NCI-H1694 treated with DMSO at 0.1 percent for 48 hours (cell line): Measurements from ENCODE around the gene TMEM271.
"Not testable (repeated sequence)": the region's sequence is repeated elsewhere in the genome, so short reads cannot be mapped to it uniquely, and the experiment has no call there.

Source experiments
- DNase-seq: peaks from one replicate; lab custom pipeline; 2025; lab: John Stamatoyannopoulos, UW

Gene TMEM271

GRCh38 chr4:561426-561825 lies 14.7 kb downstream of the TMEM271 start:
- DNase-seq, result no peak

- no peak for DNase-seq
Measured at GRCh38 chr4:560731-561291, 15.3 kb downstream of the TMEM271 start.

GRCh38 chr4:560061-560460 lies 16.0 kb downstream of the TMEM271 start:
- no peak for DNase-seq

GRCh38 chr4:555566-556275 lies 20.4 kb downstream of the TMEM271 start:
- no peak for DNase-seq

- DNase-seq, result not testable (repeated sequence)
Measured at GRCh38 chr4:554793-555320, 21.2 kb downstream of the TMEM271 start.

- no peak for DNase-seq
Measured at GRCh38 chr4:552019-552418, 24.1 kb downstream of the TMEM271 start.

GRCh38 chr4:550268-550667 lies 25.8 kb downstream of the TMEM271 start:
- DNase-seq, result not testable (repeated sequence)

GRCh38 chr4:548976-549375 lies 27.1 kb downstream of the TMEM271 start:
- DNase-seq, result no peak

- DNase-seq, result no peak
Measured at GRCh38 chr4:545612-546011, 30.5 kb downstream of the TMEM271 start.

GRCh38 chr4:544386-545105 lies 31.5 kb downstream of the TMEM271 start:
- no peak for DNase-seq

GRCh38 chr4:541271-541670 lies 34.8 kb downstream of the TMEM271 start:
- DNase-seq, result no peak

GRCh38 chr4:538542-539142 lies 37.5 kb downstream of the TMEM271 start:
- DNase-seq, result no peak

- DNase-seq, result no peak
Measured at GRCh38 chr4:537436-538264, 38.4 kb downstream of the TMEM271 start.

- no peak for DNase-seq
Measured at GRCh38 chr4:536351-536972, 39.6 kb downstream of the TMEM271 start.

- DNase-seq, result no peak
Measured at GRCh38 chr4:535924-536281, 40.2 kb downstream of the TMEM271 start.

- no peak for DNase-seq
Measured at GRCh38 chr4:535181-535923, 40.7 kb downstream of the TMEM271 start.

- DNase-seq, result no peak
Measured at GRCh38 chr4:534576-535151, 41.4 kb downstream of the TMEM271 start.

- DNase-seq, result no peak
Measured at GRCh38 chr4:534101-534575, 42.0 kb downstream of the TMEM271 start.

- DNase-seq, result no peak
Measured at GRCh38 chr4:533318-534100, 42.6 kb downstream of the TMEM271 start.
